Thymus (tissue), 11 donors: ENCODE results near the gene TMEM98. TPM values are rescaled to one million over a fixed set of nuclear protein-coding genes. Genes with fewer than 3 reads are reported as not detected.
"Not testable (repeated sequence)": the region's sequence is repeated elsewhere in the genome, so short reads cannot be mapped to it uniquely, and the experiment has no call there.

Source experiments
- DNase-seq, 9 donors: peaks; one replicate each; pipeline ENCODE4 v3.0.0-alpha.2; 2013; ENCODE audit warnings: low spot score in 9 of 9, low read depth in 6 of 9, missing footprints in 1 of 9
- H3K27ac ChIP-seq, 2 donors: one replicate each; pipeline ENCODE4 v1.5.1; 2013; ENCODE audit warnings: control low read depth in 1 of 2, low read depth in 1 of 2, low read length in 1 of 2, mild to moderate bottlenecking in 1 of 2, moderate library complexity in 1 of 2
- H3K27me3 ChIP-seq, 2 donors: one replicate each; pipeline ENCODE4 v1.5.1; 2013; ENCODE audit warnings: low read length in 1 of 2; ENCODE audit not compliant: control insufficient read depth in 2 of 2, insufficient read depth in 1 of 2
- H3K36me3 ChIP-seq, 2 donors: one replicate each; pipeline ENCODE4 v1.5.1; 2013; ENCODE audit warnings: low read length in 1 of 2, mild to moderate bottlenecking in 1 of 2, moderate library complexity in 1 of 2; ENCODE audit not compliant: control insufficient read depth in 2 of 2, insufficient read depth in 2 of 2
- H3K4me1 ChIP-seq, 2 donors: one replicate each; pipeline ENCODE4 v1.5.1; 2013; ENCODE audit warnings: low read length in 2 of 2; ENCODE audit not compliant: control insufficient read depth in 2 of 2, insufficient read depth in 2 of 2
- H3K4me3 ChIP-seq, 2 donors: one replicate each; pipeline ENCODE4 v1.5.1; 2013; ENCODE audit warnings: low read length in 2 of 2, control low read depth in 1 of 2, mild to moderate bottlenecking in 1 of 2
- H3K9me3 ChIP-seq, 2 donors: one replicate each; pipeline ENCODE4 v1.5.1; 2013; ENCODE audit warnings: low read length in 1 of 2, mild to moderate bottlenecking in 1 of 2; ENCODE audit not compliant: control insufficient read depth in 2 of 2, insufficient read depth in 1 of 2
- WGBS: extraction: QIAGEN DNeasy Blood & Tissue Kit; methylation state at CpG from one replicate; pipeline ENCODE4 v1.1.7; 2013; 5-methylcytosine and 5-hydroxymethylcytosine counted together
- polyA plus RNA-seq: library from polyadenylated mRNA; stranded (reverse); fragments of 200-250 nt; gene quantifications from one replicate; pipeline ENCODE4 v1.2.3, GENCODE V29; 2013
- total RNA-seq: library from RNA; stranded (reverse); fragments of 120-200 nt; gene quantifications from one replicate; pipeline ENCODE4 v1.2.4, GENCODE V29; 2013
- donor health status: healthy.

TMEM98 gene
- total and polyA plus RNA-seq, 2 donors, result 4.6 to 6.6 TPM

DNA sequence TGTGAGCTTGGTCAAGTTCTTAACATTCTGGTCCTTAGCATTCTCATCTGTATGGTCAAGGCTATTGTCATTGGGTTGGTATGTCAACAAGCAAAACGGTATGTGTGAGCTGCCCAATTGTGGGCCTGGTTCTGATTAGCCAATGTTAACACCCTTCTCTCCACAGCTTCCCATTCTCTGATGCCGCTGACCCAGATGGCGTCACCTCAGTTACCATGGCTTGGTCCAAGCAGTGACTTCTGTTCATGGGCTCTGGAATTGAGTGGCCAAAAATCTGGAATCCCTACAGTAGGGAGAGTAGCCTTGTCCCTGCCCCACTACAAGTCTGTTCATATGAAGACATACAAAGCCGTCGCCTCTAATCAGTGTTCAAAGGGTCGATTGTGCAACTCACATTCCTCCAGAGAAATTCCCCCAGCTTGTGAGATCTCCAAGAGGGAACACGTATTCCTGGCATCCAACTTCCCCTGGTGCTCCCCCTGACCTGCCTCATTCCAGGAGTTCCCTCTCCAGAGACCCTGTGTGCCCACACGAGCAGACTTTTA, 15.8 kb downstream of the TMEM98 start:
- Histone ChIP-seq H3K36me3 (no peaks in the 10 kb centered on the region), H3K4me1 (no peaks in the 10 kb centered on the region), H3K9me3 (no peaks in the 10 kb centered on the region), H3K27me3 (no peaks in the 10 kb centered on the region), H3K4me3 (no peak overlapping the region), H3K27ac (no peak overlapping the region)
- no peak for DNase-seq
- 88% methylated on average over 8 of the region's 8 CpGs for WGBS

DNA sequence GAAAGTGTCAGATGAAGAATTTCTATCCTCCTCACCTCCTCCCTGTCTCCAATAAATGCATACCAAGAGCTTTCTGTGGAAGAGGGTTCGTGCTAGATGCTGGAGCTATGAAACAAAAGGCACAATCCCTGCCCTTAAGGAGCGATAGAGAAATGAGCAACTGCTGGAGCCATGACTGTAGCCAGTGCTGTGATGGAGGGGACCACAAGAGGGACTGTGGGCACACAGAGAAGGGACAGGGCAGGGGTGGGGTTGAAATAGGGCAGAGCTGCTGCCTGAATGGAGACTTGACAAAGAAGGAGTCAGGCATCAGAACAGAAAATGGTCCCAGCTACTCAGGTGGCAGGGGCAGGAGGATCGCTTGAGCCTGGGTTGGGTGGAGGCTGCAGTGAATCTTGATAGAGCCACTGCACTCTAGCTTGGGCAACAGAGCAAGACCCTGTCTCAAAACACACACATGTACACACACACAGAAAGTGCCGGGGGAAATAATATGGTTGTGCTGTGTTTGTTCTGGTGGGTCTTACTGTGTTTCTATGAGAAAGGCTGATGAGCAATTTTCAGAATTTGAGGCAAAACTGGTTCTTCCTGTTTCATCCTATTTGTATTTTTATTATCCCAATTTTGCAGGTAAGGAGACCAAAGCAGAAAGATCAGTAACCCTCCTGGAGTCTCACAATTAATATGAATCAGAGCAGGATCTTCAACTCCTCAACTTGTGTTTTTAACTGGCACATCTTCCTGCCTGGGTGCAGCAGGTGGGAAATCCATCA, 16.5 kb downstream of the TMEM98 start:
- Histone ChIP-seq H3K27ac (no peak overlapping the region), H3K27me3 (no peaks in the 10 kb centered on the region), H3K36me3 (no peaks in the 10 kb centered on the region), H3K4me1 (no peaks in the 10 kb centered on the region), H3K4me3 (no peak overlapping the region), H3K9me3 (no peaks in the 10 kb centered on the region)
- no peak for DNase-seq
- WGBS, result 90% methylated on average over 4 of the region's 4 CpGs

DNA sequence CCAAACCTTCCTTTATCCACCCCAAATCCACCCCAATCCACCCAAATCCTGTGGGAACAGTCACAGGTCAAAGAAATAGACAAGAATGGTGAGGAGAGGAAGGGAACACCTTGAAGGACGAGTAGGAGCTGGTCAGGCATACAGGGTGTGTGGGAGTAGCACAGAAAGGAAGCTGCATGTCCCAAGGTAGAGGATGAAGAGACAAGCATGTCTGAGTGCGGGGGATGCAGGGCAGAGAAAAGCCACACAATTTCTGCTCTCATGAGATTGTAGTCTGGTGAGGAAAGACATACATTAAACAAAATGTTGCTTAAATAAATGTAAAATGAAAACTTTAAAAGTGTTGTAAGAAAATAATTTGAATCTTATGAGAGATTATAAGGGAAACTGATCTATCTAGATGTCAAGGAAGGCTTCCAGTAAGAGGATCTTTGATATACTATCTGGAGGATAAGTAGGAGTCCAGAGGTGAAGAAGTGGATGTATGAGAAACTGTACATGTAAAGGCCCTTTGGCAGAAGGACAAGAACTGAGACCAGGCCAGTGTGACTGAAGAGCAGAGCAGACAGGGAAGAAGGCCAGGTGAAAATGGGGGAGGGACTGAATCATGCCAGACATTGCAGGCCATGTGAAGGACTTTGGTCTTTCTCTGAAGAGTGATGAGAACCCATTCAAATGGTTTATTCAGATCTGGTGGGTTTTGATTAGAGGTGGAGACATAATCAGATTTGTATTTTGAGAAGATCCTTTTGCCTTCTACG, 18.6 kb downstream of the TMEM98 start:
- DNase-seq, result no peak
- no peaks in the 10 kb centered on the region for H3K27me3 ChIP-seq
- H3K4me1 ChIP-seq, result no peaks in the 10 kb centered on the region
- WGBS, result 81% methylated on average over 3 of the region's 3 CpGs
- no peaks in the 10 kb centered on the region for H3K36me3 ChIP-seq
- no peak overlapping the region for H3K27ac ChIP-seq
- H3K4me3 ChIP-seq, result no peak overlapping the region
- no peaks in the 10 kb centered on the region for H3K9me3 ChIP-seq

DNA sequence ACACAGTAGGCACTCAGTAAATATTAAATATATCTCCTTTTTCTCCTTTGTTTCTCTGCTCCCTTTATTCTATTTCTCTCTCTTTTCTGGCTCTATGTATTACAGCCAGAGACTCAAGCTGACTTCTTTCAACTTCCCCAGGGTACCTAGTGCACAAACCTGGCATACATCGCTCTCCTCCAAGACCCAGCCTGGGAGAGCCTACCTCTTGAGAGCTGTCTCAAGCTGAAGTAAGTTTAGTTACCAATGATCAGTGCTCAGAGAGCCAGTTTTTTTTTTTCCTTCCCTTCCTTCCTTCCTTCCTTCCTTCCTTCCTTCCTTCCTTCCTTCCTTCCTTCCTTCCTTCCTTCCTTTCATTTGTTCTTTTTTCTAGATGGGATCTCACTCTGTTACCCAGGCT, 19.8 kb downstream of the TMEM98 start:
- H3K9me3 ChIP-seq, result no peaks in the 10 kb centered on the region
- no peak overlapping the region for H3K27ac ChIP-seq
- WGBS, result 95% methylated on average over 1 of the region's 1 CpG
- H3K4me3 ChIP-seq, result no peak overlapping the region
- no peaks in the 10 kb centered on the region for H3K4me1 ChIP-seq
- H3K27me3 ChIP-seq, result no peaks in the 10 kb centered on the region
- no peak for DNase-seq
- no peaks in the 10 kb centered on the region for H3K36me3 ChIP-seq

DNA sequence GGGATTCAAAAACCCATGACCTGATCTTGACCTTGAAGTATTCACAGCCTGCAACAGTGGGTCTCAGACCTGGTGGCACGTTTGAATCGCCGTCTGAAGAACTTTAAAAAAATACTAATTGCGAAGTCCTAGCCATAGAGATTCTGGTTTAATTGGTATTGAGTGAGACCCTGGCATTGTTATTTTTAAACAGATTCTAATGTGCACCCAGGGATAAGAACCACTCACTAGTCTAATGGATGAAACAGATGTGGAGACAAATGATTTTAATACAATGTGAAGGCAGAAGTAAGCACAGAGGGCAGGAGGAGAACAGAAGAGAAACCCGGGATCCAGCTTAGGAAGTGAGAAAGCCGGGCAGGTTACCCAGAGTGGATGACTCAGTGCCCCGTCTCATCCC, 21.2 kb downstream of the TMEM98 start:
- H3K36me3 ChIP-seq, result no peaks in the 10 kb centered on the region
- no peak overlapping the region for H3K27ac ChIP-seq
- WGBS, result 89% methylated on average over 7 of the region's 7 CpGs
- DNase-seq, result no peak
- no peaks in the 10 kb centered on the region for H3K4me1 ChIP-seq
- H3K27me3 ChIP-seq, result no peaks in the 10 kb centered on the region
- H3K4me3 ChIP-seq, result no peak overlapping the region
- H3K9me3 ChIP-seq, result no peaks in the 10 kb centered on the region

DNA sequence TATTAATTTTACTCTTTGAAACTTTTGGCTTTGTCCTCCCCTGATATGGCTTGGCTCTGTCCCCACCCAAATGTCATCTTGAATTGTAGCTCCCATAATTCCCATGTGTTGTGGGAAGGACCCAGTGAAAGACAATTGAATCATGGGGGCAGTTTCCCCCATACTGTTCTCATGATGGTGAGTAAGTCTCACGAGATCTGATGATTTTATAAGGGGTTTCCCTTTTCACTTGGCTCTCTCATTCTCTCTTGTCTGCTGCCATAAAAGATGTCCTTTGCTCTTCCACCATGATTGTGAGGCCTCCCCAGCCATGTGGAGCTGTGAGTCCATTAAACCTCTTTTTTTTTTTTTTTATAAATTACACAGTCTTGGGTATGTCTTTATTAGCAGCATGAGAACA, 24.5 kb downstream of the TMEM98 start:
- 88% methylated on average over 1 of the region's 1 CpG for WGBS
- DNase-seq, H3K4me3 ChIP-seq, H3K36me3 ChIP-seq, H3K27me3 ChIP-seq, H3K4me1 ChIP-seq, H3K9me3 ChIP-seq, H3K27ac ChIP-seq: not testable (repeated sequence)

DNA sequence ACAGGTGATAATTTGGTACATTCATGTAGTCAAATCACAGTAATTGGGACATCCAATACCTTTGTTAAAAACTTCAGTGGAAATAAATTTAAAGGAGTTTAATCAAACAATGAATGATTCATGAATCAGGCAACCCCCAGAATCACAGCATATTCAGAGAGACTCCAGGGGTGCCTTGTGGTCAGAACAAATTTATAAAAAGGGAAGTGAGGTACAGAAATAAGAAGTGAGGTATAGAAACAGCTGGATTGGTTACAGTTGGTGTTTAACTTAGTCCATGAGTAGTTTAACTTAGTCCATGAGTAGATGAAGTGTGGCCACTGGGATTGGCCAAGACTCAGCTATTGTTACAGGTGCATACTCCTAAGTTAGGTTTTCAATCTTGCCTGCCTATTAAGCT, 25.1 kb downstream of the TMEM98 start:
- Histone ChIP-seq H3K27ac (no peak overlapping the region), H3K4me3 (no peak overlapping the region), H3K4me1 (no peaks in the 10 kb centered on the region), H3K27me3 (no peaks in the 10 kb centered on the region), H3K9me3 (no peaks in the 10 kb centered on the region), H3K36me3 (no peaks in the 10 kb centered on the region)
- DNase-seq, result no peak

DNA sequence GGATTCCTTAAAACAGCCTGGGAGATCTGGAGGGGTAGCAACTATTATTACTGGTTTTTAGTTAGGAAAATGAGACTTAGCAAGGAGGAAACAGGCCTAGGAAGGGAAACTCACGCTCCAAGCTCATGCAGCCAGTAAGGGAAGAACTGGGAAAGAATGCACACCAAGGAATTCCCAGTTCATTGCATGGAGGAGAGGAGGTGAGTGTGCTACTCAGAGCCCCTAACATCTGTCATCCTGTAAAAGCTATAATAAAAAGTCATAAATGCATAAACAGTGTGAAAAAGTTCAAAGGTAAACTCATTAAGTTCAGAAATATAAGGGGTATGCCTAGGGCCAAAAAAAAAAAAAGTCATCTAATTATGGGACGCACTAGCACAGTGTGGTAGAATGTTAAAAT, 25.9 kb downstream of the TMEM98 start:
- DNase-seq, result no peak
- 95% methylated on average over 2 of the region's 2 CpGs for WGBS
- H3K4me3 ChIP-seq, result no peak overlapping the region
- H3K27me3 ChIP-seq, result no peaks in the 10 kb centered on the region
- H3K27ac ChIP-seq, result no peak overlapping the region
- no peaks in the 10 kb centered on the region for H3K9me3 ChIP-seq
- no peaks in the 10 kb centered on the region for H3K4me1 ChIP-seq
- no peaks in the 10 kb centered on the region for H3K36me3 ChIP-seq

DNA sequence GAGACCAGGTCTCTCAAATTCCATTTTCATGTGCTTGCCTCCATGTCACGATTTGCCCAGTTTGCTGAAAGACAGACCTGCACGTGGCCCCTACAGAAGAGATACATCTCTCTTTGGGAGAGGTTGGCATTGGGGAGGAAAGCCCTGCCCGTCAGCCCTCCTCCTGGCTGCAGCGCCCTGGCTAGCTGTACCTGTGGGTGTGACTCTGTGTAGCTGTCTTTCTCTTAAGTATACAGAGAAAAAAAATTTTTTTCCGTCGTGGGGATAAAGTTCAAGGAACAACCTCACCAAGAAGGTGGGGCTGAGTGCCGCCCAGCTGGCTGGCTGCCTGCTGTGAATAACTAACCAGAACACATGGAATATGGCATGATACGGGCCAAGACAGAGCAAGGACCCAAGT, 26.5 kb downstream of the TMEM98 start:
- Histone ChIP-seq H3K36me3 (no peaks in the 10 kb centered on the region), H3K4me3 (no peak overlapping the region), H3K27ac (no peak overlapping the region), H3K27me3 (no peaks in the 10 kb centered on the region), H3K9me3 (no peaks in the 10 kb centered on the region), H3K4me1 (no peaks in the 10 kb centered on the region)
- 83% methylated on average over 8 of the region's 8 CpGs for WGBS
- no peak for DNase-seq
